ENCODE results near the gene STUM.

The STUM gene

DNA sequence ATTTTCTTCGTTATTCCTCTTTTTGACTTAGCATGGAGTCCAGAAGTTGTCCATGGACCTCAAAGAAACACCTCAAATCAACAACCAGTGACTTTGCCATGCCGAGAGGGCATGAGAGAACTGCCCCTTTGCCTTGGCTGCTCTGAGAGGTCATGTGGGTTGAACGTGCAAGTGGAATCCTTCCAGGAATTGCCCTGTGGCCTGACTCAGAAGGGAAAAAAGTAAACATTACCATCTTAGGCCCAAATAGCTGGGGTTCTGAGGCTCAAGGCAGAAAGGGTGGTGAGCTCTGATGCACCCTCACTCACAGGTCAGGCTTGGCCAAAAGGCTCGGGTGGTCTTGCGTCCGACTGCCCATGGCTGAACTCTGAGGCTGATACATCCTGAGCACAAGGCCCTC, 15.1 kb downstream of the STUM start:
- FAIRE-seq, result no peak

DNA sequence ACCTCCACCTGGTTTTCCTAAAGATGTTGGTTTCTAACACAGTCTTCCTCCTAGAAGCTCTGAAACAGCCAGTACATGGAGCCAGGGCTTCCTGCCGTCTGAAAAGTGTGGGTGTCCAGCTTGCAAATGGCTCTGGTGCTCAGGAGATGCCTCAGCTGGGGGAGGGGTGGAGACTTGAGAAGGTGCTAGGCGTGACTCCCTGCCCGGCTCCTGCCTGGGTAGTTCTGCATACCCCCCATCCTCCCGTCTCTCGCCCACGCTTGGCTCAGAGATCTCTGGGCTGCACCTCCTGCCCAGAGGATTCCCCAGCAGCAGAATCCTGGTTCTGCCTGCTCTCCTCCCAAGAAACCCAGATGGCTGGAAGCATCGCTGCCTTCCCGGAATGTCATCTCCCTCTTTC, 16.9 kb downstream of the STUM start:
- no peak for FAIRE-seq

DNA sequence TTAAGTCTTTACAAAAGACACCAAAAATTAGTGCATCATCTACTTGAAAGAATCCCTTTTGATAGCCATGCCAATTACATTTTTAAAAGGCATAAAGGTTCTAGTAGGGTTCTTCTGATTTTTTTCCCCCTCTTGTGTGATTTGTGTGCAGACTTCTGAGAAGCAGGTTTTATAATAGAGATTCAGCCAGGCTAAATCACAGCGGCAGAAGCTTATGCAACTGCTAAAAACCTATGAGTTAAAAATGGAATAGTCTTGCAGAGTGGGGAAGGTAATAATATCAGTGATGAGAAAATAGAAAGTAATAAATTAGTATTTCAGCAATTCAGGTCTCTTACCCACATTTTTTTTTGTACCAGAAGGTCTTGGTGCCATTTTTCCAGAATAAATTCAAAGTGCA, 17.7 kb downstream of the STUM start:
- no peak for FAIRE-seq

DNA sequence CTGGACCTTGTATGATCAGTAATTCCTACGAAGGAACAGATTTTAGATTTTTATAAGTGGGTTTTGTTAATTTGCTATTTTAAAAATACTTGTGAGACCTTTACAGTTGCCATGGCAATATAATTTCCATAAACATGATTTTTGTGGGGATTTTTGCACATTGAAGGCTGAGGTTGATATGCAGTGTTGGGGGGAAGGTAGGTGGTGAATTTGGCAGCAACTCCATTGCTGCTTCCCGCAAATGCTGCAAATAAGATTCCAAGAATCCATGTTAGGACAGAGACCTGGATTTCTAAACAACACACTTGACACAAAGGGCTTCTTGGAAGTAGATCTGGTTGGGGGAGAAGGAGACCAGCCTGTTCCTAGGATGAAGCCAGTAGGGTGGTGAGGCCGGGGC, 18.2 kb downstream of the STUM start:
- no peak for FAIRE-seq

DNA sequence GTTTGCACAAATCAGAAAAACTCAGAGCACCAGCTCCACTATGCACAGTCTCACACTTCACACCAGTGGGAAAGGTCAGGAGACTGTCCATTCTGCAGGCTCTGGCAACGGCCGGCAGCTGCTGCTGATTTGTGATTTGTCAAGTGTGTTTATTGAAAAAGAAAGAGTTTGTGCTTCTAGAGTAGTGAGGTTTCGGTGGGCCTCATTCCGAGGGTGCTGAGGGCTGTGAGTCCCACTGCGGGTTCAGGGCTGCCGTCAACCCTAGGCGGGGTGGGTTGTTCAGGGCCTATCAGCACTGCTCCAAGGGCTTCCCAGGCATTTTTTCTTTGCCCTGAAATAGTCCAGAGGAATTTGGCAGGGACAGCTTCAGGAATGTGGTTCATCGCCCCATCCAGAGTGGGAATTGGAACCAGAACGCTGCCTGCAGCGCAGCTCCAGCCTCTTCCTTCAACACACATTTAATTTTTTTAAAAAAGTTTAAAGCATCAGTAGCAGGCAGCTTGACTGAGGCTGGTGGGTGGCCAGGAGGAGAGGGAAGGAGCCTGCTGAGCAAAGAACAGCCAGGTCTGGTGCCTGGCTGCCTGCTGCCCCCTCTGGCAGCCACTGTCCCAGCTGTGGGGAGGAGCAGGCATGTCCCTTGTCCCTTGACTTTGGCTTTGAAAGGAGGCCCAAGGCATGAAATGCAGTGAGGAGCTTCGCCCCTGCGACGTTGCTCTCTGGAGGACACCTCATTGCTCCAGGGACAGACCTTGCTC, 19.7 kb downstream of the STUM start:
- FAIRE-seq, result no peak

DNA sequence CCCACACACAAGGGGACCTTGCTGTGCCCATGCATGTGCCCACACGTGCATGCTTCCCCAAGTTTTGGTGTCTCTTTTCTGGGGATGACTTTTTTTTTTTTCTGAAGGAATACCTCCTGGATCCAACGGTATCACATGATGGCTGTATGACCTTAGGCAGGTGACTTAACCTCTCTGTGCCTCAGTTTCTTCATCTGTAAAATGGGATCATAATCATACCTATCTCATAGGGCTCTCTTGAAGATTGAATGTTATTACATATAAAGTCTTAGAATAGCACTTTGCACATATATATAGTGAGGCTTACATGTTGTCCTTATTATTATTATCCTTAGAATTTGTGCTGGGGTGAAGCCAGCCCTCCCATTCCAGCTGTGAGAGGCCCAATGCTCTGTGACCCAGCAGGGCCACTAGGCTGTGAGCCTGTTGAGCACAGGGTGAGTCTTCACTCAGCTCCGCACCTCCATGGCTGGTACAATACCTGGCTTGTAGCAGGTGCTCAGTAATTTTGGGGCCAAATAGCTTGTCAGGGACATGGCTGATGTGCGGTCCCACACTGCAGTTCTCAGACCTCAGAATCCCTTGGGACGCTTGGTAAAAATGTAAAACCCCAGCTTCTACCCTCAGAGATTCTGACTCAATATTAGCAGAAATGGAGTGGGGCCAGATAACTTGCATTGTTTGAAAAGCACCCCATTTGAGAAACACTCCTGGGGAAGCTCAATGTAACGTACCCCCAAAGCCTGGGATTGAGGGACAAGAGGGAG, 20.6 kb downstream of the STUM start:
- no peak for FAIRE-seq

DNA sequence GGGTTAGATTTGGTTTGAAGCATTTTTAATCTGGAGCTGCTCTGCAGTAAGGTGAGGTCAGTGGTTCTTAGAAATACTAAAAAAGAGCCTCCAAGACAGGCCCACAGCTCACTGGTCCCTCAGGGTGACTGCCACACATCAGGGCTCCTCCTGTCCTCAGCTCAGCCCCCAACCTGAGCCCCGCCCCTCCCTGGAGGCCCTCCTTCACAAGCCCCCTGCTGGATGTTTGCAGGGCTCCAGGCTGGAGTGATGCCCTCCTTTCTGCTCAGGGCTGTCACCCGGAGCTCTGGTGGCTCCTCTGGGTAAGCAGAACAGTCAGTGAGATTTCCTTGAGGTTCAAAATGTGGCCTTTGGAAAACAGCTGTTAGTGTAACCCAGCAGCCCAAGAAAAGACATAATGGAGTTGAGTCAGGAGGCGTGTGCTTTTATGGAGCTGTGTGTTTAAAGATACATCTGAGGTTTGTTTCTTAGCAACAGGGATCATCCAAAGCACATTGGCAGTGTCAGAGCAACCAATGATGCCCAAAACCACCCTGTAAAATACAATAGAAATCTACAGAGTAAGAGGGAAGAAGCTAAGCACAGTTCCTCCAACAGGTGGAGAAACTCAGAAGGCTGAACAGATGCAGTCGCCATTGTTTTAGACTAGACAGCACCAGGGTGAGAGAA, 21.4 kb downstream of the STUM start:
- FAIRE-seq, result no peak

DNA sequence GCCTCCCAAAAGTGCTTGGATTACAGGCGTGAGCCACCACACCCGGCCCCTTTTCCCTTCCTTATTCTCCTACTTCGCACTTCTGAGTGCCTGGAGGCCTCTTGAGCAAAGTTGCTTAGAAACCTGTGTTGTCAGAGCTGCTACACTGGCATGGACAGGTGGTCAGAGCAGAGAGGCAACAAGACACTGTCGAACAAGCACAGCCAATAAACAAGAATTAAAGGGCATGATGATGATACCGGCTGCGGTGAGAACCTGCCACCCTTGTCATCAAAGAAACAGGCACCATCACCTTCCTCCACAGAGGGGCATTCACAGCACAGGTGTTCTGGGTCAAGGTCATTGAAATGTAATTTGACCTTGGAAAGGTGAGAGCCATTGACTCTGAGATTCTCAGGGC, 23.3 kb downstream of the STUM start:
- FAIRE-seq, result no peak

DNA sequence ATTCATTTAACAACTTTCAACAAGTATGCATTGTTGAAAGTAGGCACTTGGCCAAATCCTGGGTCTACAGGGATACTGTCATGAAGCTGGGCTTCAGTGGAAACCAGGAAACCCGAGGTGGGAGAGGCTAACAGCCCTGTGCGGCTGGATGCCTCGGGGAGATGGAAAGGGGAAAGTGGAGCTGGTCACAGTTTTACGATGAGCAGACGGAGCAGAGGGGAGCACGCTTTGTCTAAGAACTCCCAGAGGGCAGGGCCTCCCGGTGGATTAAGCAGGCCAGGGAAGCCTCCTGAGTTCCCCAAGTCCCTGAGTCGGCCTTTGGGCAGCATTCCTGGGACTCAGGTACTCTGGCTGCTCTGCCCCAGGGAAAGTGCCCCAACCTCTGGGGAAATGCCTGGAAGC, 23.8 kb downstream of the STUM start:
- FAIRE-seq, result no peak

DNA sequence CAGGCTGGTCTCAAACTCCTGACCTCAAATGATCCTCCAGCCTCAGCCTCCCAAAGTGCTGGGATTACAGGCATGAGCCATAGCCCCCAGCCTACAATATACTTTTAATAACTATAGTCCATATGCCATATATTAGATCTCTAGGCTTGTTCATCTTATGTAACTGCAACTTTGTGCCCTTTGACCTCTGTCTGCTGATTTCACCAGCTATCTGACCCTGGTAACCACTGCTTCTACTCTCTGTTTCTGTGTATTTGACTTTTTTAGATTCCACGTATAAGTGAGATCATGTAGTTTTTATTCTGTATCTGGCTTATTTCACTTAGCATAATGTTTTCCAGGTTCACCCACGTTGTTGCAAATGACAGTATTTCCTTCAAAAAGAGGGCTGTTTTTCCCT, 25.5 kb downstream of the STUM start:
- no peak for FAIRE-seq

DNA sequence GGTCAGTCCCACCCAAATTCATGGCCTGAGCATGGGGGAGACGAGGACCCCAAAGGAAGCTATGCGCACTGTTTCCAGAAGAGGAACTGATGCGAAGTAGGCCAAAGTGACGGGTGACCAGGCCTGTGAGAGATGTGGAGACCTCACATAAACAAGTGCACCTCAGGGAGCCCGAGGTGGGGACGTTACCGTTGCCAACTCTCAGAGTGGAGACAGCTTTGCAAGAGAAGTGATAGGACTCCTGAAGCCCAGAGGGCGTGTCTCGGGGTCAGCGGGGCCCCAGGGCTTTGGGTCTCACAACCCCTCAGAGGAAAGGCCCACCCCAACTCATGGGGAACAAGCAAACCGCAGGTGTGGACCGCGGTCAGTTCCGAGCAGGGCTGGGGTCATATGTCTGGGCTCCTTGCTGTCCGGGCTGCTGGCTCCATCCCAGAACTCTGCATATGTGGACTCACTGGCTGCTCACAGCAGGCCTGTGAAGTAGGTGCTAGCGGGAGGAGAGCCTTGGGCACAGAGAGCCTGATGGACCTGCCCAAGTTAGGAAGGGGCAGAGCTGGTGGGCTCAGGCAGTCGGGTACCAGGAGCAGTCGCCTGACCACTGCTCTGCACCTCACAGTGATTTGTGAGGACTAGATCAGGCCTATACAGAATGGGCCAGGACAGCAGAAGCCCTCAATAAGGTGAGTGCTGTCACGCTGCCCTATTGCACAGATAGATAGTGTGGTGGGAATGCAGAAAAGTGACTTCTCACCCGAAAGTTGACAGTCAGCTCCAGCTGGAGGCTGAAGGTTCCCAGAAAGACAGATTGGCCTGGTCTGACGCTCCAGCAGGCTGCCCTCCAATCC, 26.2 kb downstream of the STUM start:
- FAIRE-seq, result no peak

DNA sequence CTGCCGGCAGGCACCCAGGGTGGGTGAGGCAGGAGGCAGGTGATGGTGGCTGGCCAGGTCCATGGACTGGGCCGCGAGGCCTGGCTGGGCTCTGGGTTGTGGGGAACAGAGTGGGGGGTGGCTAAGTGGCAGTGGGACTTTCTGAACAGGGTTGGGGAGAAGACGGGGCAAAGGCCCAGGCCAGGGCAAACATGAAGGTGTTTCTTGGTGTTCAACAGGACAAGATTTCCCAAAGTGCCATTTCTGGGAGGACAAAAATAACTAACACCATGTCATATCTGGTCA, 26.8 kb downstream of the STUM start:
- no peak for FAIRE-seq

DNA sequence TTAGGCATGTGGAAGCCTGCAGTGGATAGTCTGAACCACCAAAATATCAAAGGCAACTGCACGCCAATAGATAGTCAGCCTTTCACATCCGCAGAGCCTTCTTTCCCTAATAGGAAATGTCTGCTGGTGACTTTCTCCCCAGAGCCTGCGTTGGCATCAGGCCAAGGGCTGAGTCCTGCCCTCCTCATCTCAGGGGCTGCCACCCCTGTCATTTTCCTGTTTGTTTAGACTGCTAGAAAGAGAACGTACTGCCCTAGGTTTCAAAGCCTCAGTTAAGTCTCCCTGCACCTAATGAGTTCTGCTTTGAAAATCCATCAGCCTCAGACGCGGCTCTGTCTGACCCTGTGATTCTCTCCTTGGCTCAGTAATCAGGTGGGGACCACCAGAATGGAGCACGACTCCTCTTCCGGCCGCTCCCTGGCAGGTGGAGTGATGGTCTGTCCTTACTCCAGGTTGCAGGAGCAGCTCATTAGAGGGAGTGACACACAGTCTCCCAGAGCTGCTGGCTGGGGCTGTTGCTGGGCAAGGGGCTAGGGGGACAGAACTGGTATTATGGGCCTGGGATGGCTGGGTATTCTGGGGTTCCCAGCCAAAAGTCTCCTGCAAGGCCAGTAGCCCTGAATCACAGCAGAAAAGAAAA, 27.3 kb downstream of the STUM start:
- FAIRE-seq, result no peak

DNA sequence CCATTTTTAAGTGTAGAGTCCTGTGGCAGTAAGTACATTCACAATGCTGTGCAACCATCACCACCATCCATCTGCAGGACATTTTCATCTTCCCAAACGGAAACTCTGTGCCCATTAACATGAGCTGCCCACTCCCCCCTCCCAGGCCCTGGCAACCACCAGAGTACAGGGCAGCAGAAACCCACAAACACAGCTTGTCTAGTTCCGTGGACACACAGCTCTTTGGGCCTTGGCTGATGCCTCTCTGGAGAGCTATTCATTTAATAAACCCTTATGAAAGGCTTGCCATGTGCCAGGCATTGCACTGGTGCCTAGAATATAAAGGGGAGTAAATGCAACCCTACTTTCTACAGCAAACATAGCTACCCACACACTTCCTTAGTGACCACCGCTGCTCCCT, 28.0 kb downstream of the STUM start:
- no peak for FAIRE-seq

DNA sequence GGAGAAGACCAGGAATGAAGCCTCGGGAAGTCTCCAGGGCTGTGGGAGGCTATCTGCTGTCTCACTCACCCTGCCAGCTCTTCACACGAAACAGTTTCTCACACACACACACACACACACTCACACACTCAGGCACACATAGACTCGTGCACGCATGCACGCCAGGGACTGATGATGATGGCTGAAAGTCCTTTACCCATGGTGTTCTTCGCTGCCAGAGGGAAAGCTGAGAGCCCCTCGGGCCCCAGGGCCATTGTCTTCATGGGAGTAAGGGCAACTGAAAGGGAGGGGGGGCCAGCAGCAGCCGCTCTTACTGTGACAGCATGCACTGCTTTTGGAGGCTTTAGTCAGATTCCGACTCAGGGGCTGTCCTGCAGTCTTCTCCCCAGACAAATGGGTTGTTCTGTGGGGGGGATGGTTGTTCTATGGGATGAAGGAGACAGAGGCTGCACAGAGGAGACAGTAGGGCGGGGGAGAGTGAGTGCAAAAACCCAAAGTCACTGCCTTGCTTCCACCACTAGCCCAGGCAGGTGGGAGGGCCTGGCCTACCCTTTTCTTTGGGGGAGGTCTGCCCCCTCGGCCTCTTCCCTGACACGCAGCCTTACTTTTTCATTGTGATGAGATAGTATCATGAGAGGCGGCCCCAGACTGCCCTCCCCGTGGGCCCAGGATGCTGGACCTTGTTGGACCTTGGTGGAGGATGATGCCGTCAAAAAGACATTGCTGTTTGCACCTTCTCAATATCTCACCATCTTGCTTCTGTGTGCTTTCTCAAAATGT, 29.0 kb downstream of the STUM start:
- FAIRE-seq, result no peak

DNA sequence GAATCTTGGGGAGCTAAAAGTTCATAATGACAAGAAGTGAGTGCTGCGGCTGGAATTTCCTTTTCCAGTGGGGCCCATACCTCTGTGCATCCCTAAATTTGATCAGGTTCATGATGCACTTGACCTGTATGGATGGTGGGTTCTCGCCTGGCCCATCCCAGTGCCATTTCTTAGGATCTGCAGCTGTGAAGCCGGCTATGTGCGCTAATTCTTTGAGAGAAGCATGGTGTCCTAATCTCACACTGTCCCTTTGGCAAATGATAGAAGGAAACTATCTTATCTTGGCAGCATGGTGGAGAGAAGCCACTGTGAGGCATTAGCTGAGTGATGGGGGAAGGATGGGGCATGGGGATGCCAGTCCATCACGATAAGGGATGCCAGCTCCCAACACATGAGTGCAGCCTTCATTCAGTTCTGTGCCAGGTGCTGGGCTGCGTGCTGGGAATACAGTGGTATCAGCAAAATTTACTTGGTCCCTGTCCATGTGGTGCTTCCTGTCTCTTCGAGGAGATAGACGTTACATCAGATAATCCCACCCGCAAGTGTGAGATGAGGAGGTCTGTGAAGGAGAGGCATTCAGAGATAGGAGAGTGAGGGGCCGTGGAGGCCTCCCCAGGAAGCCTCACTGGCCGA, 30.5 kb downstream of the STUM start:
- no peak for FAIRE-seq

DNA sequence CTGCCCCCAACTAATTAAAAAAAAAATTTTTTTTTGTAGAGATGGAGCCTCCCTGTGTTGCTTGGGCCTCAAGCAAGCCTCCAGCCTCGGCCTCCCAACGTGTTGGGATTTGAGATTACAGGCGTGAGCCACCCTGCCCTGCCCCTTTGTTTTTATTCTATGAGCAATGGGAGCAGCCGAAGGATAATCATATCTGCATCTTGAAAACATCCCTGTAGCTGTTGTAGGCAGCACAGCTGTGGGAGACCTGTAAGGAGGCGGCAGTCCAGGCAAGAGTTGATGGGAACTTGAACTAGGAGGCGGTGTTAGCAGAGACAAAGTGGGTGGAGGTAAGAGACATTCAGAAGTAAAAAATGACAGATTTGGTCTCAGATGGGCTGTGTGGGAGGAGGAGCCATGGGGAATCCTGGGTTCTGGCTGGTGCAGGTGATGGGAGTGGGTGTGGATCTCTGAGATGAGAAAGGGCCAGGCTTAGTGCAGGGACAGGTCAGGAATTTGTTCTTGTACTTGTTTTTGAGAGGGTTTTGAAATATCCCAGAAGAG, 31.3 kb downstream of the STUM start:
- no peak for FAIRE-seq

DNA sequence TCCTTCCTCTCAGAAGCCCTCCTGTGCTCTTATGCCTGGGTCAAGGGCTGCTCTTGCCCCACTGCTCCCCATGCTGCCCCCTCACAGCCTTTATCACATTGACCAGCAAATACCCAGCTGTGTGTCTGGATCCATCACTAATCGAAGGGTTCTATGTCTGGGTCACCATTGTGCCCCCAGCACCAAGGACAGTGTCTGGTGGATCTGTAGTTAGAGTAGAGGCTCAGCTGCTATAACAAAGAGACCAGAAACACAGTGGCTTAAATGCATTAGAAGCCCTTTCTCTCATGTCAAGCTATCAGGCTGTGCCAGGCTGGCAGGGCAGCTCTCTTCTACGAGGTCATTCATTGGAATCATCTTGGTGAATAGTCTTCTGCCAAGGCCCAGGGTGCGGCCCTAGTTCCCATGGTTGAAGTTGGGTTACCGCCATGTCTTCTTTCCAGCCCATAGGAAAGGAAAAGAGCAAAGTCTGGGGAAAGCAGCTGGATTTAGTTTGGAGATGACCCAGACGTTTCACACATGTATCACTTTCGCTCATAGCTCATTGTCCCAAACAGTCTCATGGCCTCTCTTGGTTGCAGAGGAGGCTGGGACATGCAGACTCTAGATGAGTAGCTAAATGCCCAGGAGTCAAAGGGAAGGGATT, 32.2 kb downstream of the STUM start:
- FAIRE-seq, result no peak

DNA sequence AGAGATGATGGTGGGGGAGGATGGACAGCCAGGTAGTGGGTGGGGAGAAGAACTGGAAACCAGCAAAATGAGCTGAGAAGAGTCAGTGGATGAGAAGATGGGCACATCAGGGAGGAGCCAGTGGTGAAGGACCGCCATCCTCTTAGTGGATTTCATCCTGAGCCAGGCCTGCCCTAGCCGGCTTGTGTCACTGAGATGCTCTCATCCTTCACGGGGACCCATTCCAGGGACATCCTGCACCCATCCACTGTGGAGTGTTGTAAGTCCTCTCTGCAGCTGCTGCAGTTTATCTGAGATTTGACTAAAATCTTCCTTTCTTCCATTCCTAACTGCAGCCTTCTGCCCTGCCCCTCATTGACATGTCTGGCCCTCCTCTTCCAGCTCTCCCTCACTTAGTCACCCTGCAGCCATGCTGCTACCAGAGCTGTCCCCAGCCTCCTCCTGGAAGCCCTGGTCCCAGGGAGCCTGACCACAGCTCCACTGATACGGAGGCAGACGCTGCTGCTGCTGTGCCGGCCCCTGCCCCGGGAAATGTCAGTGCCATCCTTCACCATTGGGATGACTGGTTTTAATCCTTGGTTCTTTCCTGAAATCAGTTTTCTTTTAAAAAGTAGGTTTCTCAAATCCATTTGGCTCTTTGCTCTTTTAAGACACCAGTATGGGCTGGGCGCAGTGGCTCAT, 33.2 kb downstream of the STUM start:
- FAIRE-seq, result no peak

DNA sequence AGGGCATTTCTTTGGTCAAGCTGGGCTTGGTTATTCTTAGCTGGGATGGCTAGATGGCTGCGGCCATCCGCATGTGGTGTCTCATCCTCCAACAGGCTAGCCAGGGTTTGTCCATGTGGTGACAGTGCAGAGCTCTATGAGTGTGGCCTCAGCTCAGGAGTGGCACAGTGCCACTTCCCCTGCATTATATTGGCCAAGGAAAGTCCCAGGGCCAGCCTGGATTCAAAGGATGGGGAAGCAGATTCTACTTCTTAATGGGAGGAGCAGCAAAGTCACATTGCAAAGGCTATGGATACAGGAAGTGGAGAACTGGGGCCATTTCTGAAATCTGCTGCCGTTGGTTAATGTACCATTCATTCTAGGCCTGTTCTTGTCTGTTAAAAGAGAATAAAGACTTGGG, 34.4 kb downstream of the STUM start:
- no peak for FAIRE-seq
